Measurements from ENCODE around the gene SMIM23. TPM values are rescaled to one million over a fixed set of nuclear protein-coding genes. Genes with fewer than 3 reads are reported as not detected.

SMIM23 gene
- total RNA-seq, 4 donors from 2014 or later, result not detected

GRCh38 chr5:171790408-171790807, 4.8 kb downstream of the SMIM23 start:
- H3K36me3 ChIP-seq, result no peaks in the 10 kb centered on the region
- H3K27ac ChIP-seq, result no peak overlapping the region
- no peak for ATAC-seq
- no peaks in the 10 kb centered on the region for H3K4me1 ChIP-seq
- peaks cover 6% of the 10 kb centered on the region for H3K27me3 ChIP-seq
- H3K4me3 ChIP-seq, result no peak overlapping the region
- H3K9me3 ChIP-seq, result no peaks in the 10 kb centered on the region
- WGBS, 2 donors (ENCODE audit: low coverage in 1 of 2), result 94 to 100% methylated on average over 2 of the region's 2 CpGs
- TF ChIP-seq EP300 (IDR thresholded peaks at IDR 0.05) (no peak), POLR2A (IDR thresholded peaks at IDR 0.05) (no peak), CTCF (IDR thresholded peaks at IDR 0.05) (no peak), POLR2AphosphoS5 (IDR thresholded peaks at IDR 0.05) (no peak)

GRCh38 chr5:171794470-171794960, 8.9 kb downstream of the SMIM23 start:
- H3K27ac ChIP-seq, result no peak overlapping the region
- WGBS, 2 donors (ENCODE audit: low coverage in 1 of 2), result 83 to 100% methylated on average over 1 of the region's 2 CpGs
- no peaks in the 10 kb centered on the region for H3K36me3 ChIP-seq
- TF ChIP-seq CTCF (IDR thresholded peaks at IDR 0.05) (no peak), EP300 (IDR thresholded peaks at IDR 0.05) (no peak), POLR2AphosphoS5 (IDR thresholded peaks at IDR 0.05) (no peak), POLR2A (IDR thresholded peaks at IDR 0.05) (no peak)
- no peaks in the 10 kb centered on the region for H3K4me1 ChIP-seq
- H3K9me3 ChIP-seq, result no peaks in the 10 kb centered on the region
- peaks cover 12% of the 10 kb centered on the region for H3K27me3 ChIP-seq
- H3K4me3 ChIP-seq, result no peak overlapping the region
- no peak for ATAC-seq

- 86 to 100% methylated on average over 1 to 2 of the region's 2 CpGs for WGBS, 2 donors (ENCODE audit: low coverage in 1 of 2)
Measured at GRCh38 chr5:171795381-171795780, 9.8 kb downstream of the SMIM23 start.

GRCh38 chr5:171796436-171796835, 10.8 kb downstream of the SMIM23 start:
- Histone ChIP-seq H3K9me3 (no peaks in the 10 kb centered on the region), H3K4me3 (no peak overlapping the region), H3K4me1 (no peaks in the 10 kb centered on the region), H3K36me3 (no peaks in the 10 kb centered on the region), H3K27ac (no peak overlapping the region), H3K27me3 (peaks cover 14% of the 10 kb centered on the region)
- WGBS, 2 donors (ENCODE audit: low coverage in 1 of 2), result 83 to 100% methylated on average over 3 to 8 of the region's 8 CpGs
- TF ChIP-seq CTCF (IDR thresholded peaks at IDR 0.05) (no peak), EP300 (IDR thresholded peaks at IDR 0.05) (no peak)
- no peak for ATAC-seq

More at GRCh38 chr5:171795381-171795780, 9.8 kb downstream of the SMIM23 start:
- H3K27ac ChIP-seq, result no peak overlapping the region
- H3K4me1 ChIP-seq, result no peaks in the 10 kb centered on the region
- H3K9me3 ChIP-seq, result no peaks in the 10 kb centered on the region
- ATAC-seq, result no peak
- TF ChIP-seq POLR2A (IDR thresholded peaks at IDR 0.05), result no peak
- TF ChIP-seq POLR2AphosphoS5 (IDR thresholded peaks at IDR 0.05), result no peak
- no peak for TF ChIP-seq EP300 (IDR thresholded peaks at IDR 0.05)
- no peak for TF ChIP-seq CTCF (IDR thresholded peaks at IDR 0.05)
- peaks cover 14% of the 10 kb centered on the region for H3K27me3 ChIP-seq
- H3K4me3 ChIP-seq, result no peak overlapping the region
- no peaks in the 10 kb centered on the region for H3K36me3 ChIP-seq

GRCh38 chr5:171797543-171797942, 11.9 kb downstream of the SMIM23 start:
- 65 to 69% methylated on average over 2 to 4 of the region's 5 CpGs for WGBS, 2 donors (ENCODE audit: low coverage in 1 of 2)
- H3K27ac ChIP-seq, result no peak overlapping the region
- H3K36me3 ChIP-seq, result no peaks in the 10 kb centered on the region
- no peak for ATAC-seq
- H3K4me1 ChIP-seq, result no peaks in the 10 kb centered on the region
- TF ChIP-seq POLR2A (IDR thresholded peaks at IDR 0.05) (no peak), CTCF (IDR thresholded peaks at IDR 0.05) (no peak), POLR2AphosphoS5 (IDR thresholded peaks at IDR 0.05) (no peak), EP300 (IDR thresholded peaks at IDR 0.05) (no peak)
- H3K27me3 ChIP-seq, result peaks cover 18% of the 10 kb centered on the region
- no peak overlapping the region for H3K4me3 ChIP-seq
- no peaks in the 10 kb centered on the region for H3K9me3 ChIP-seq

All from gastroesophageal sphincter (tissue), 4 donors.